Measurements from ENCODE around the gene EHMT1.

- TF ChIP-seq CTCF (IDR thresholded peaks at IDR 0.05) = no peak
- TF ChIP-seq POLR2A (IDR thresholded peaks at IDR 0.05; ENCODE audit: low read depth) = no peak
Observed at GRCh38 chr9:137827908-137828526, 209.2 kb downstream of the EHMT1 start.

Data from esophagus muscularis mucosa (tissue), 3 donors.